GM12875 (cell line): Measurements from ENCODE around the gene FES.

Source experiments
- H3K4me3 ChIP-seq: one replicate; pipeline ENCODE4 v1.5.1; 2011; ENCODE audit warnings: low read depth, low read length, control low read depth
- TF ChIP-seq, protein P1 (sequence below): IDR thresholded peaks from 2 replicates; pipeline ENCODE4 v1.5.1; 2011; ENCODE audit warnings: low read depth, mild to moderate bottlenecking, control low read depth, inconsistent platforms, low read length, moderate library complexity, borderline replicate concordance; ENCODE audit not compliant: insufficient read depth

The FES gene

DNA sequence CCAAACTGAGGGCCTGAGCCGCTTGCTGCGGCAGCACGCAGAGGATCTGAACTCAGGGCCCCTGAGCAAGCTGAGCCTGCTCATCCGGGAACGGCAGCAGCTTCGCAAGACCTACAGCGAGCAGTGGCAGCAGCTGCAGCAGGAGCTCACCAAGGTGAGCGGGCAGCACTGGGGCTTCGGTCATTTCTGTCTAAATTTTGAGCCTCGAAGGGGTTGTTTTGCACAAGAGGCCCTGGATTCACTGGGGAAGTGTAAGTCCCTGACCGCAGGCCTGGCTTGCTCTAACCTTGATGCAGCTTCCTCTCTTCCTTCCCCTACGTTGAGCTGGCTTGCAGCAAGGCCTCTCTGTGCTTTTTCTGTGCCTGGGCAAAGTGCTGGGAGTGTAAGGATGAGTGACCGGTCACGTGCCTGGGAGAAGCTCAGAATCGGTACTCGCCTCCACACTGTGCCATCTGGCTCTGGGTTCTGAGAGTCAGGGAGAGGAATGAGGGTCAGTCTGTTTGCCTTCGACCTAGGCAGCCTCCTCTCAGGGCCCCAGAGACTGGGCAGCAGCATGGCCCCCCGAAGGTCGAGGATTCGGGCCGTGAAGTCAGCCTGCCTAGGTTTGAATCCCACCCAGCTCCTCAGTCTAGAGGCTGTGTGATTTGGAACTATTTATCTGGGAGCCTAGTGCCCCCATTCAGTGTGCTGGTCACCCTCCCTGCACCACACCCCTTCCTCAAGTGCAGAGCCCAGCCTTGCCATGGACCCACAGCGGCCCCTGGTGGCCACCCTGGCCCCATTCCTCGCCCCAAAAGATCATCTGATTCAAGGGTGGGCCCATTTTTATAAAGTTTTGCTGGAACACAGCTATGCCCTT is 1.4 kb downstream of the FES start:
- TF ChIP-seq, protein P1, sequence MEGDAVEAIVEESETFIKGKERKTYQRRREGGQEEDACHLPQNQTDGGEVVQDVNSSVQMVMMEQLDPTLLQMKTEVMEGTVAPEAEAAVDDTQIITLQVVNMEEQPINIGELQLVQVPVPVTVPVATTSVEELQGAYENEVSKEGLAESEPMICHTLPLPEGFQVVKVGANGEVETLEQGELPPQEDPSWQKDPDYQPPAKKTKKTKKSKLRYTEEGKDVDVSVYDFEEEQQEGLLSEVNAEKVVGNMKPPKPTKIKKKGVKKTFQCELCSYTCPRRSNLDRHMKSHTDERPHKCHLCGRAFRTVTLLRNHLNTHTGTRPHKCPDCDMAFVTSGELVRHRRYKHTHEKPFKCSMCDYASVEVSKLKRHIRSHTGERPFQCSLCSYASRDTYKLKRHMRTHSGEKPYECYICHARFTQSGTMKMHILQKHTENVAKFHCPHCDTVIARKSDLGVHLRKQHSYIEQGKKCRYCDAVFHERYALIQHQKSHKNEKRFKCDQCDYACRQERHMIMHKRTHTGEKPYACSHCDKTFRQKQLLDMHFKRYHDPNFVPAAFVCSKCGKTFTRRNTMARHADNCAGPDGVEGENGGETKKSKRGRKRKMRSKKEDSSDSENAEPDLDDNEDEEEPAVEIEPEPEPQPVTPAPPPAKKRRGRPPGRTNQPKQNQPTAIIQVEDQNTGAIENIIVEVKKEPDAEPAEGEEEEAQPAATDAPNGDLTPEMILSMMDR: peak; percentile 97
- H3K4me3 ChIP-seq: peak overlapping the region; percentile 76

DNA sequence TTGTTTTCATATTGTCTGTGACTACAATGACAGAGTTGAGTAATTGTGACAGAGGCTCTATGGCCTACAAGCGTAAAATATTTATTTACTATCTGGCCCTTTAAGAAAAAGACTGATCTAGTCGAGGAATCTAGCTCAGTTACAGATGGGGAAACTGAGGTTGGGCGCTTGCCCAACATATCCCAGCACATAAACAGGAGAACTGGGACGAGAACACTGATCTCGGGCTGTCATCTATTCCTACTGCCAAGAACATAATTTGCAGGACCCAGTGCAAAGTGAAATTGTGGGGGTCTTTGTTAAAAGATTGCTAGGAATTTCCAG is 1.9 kb downstream of the FES start:
- TF ChIP-seq, protein P1: no peak
- H3K4me3 ChIP-seq: no peak overlapping the region

DNA sequence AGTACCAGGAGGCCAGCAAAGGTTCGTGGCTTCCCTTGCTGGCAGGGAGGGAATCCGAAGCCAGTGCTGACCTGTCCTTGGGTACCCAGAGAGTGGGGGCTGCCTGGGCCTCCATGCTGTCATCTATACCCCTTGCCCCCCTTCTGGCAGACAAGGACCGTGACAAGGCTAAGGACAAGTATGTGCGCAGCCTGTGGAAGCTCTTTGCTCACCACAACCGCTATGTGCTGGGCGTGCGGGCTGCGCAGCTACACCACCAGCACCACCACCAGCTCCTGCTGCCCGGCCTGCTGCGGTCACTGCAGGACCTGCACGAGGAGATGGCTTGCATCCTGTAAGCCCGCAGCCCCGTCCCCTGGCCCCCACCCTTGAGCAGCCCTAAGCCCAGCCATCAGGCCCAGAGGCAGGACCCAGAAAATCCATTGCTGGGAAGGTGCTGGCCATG is 2.8 kb downstream of the FES start:
- TF ChIP-seq, protein P1: no peak
- H3K4me3 ChIP-seq: no peak overlapping the region

DNA sequence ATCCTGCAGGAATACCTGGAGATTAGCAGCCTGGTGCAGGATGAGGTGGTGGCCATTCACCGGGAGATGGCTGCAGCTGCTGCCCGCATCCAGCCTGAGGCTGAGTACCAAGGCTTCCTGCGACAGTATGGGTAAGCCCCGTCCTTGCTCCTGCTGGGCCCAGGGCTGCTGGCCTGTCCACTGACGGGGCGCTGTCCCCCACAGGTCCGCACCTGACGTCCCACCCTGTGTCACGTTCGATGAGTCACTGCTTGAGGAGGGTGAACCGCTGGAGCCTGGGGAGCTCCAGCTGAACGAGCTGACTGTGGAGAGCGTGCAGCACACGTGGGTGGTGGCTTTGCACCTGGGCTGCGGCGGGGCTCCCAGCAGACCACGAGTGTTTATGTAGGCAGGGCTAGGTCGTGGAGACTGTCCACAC is 5.0 kb downstream of the FES start:
- no peak overlapping the region for H3K4me3 ChIP-seq
- TF ChIP-seq, protein P1: no peak

DNA sequence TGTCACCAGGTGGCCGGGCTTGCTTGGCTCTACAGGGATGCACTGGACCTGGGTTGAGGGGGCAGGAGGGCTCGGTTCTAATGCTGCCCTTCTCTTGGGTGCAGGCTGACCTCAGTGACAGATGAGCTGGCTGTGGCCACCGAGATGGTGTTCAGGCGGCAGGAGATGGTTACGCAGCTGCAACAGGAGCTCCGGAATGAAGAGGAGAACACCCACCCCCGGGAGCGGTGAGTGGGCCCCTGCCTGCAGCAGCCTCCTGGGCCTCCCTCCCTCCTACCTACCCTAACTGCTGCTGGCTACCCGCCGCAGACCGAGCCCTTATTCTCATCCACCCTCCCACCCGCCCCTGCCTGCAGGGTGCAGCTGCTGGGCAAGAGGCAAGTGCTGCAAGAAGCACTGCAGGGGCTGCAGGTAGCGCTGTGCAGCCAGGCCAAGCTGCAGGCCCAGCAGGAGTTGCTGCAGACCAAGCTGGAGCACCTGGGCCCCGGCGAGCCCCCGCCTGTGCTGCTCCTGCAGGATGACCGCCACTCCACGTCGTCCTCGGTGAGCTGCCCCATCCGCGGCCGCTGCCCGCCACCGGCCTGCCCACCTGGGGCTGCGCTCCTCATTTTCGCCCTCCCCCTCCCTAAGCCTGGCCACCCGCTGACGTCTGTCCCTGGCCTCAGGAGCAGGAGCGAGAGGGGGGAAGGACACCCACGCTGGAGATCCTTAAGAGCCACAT is 5.6 kb downstream of the FES start:
- TF ChIP-seq, protein P1: no peak
- H3K4me3 ChIP-seq: no peak overlapping the region

DNA sequence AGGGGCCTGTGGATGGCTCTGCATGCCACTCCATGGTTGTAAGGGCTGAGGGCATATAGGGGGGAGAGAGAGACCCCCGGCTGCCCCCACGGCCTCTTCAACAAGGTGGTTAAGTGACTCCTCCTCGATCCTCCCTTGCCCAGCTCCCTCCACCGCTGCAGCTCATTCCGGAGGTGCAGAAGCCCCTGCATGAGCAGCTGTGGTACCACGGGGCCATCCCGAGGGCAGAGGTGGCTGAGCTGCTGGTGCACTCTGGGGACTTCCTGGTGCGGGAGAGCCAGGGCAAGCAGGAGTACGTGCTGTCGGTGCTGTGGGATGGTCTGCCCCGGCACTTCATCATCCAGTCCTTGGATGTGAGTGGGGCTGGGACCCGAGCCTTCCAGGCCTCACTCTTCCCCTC is 6.5 kb downstream of the FES start:
- H3K4me3 ChIP-seq: no peak overlapping the region
- TF ChIP-seq, protein P1: no peak
